WI38 (cell line): Measurements from ENCODE around the gene RASL10A.

ENCODE experiments used
- H3K4me3 ChIP-seq: 2 replicates; pipeline ENCODE4 v1.5.1; 2011; ENCODE audit warnings: low read depth, mild to moderate bottlenecking, control low read depth, low read length
- TF ChIP-seq, protein P1 (sequence below): IDR thresholded peaks from 2 replicates; pipeline ENCODE4 v1.5.1; 2012; ENCODE audit warnings: low read depth, mild to moderate bottlenecking, control low read depth, low read length

The RASL10A gene

DNA sequence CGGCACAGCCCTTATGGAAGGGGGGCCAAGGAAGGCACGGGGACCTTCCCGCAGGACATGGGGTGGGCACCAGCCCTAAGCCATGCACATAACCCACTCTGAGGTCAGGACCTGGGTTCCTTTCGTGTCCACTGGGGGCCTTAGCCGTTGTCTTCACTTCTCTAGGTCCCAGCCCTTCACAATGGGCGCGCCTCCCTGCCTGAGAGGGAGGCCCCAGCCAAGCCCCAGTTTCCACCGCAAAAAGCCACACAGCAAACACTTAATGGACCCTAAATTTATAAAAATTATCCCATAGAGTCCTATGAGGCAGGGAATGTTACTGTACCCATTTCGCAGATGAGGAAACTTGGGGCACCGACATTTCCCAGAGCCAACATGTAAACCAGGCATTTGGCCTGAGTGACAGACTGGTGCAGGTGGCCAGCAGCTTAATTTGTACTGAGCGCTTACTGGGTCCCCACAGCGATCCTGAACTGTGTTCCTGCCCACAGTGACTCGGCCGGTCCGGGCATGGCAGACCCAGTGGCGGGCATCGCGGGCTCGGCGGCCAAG is 7.8 kb downstream of the RASL10A start:
- H3K4me3 ChIP-seq: peak overlapping the region; percentile 68
- TF ChIP-seq, protein P1, sequence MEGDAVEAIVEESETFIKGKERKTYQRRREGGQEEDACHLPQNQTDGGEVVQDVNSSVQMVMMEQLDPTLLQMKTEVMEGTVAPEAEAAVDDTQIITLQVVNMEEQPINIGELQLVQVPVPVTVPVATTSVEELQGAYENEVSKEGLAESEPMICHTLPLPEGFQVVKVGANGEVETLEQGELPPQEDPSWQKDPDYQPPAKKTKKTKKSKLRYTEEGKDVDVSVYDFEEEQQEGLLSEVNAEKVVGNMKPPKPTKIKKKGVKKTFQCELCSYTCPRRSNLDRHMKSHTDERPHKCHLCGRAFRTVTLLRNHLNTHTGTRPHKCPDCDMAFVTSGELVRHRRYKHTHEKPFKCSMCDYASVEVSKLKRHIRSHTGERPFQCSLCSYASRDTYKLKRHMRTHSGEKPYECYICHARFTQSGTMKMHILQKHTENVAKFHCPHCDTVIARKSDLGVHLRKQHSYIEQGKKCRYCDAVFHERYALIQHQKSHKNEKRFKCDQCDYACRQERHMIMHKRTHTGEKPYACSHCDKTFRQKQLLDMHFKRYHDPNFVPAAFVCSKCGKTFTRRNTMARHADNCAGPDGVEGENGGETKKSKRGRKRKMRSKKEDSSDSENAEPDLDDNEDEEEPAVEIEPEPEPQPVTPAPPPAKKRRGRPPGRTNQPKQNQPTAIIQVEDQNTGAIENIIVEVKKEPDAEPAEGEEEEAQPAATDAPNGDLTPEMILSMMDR: no peak

DNA sequence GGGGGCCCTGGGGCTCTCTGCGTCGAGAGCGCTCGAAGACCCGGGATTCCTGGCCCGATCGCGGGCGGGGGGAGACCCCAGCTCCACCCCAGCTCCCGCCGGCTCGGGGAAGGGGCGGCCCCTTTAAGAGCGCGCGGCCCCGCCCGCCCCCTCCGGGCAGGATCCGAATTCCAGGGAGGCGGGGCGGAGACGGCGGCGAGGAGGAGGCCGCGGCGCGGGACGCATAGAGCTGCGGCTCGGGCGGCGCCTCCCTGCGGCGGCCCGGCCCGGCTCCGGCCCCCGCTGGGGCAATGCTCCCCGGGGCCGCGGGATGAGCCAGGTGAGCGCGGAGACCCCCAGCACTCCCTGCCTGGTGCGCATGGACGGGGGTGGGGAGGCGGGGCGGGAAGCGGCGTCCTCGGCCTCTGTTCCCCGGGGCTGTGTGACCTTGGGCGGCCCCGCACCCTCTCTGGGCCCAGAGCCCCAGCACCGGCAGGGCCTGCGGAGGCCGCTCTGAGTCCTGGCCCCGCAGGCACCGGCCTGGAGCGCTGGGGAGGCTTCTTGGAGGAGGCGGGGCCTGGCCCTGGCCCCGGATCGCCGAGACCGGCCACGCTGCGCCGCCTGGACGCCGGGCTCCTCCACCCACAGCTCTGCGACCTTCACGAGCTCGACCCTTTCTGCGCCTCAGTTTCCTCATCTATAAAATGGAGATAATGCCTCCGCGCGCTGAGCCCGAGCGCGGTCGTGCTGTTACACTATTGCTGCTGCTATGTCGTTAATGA is 8.5 kb downstream of the RASL10A start:
- H3K4me3 ChIP-seq: peak overlapping the region; percentile 68
- TF ChIP-seq, protein P1: no peak

- TF ChIP-seq, protein P1: peak; percentile 49; the same call in 1 of the 2 replicates
- H3K4me3 ChIP-seq: peak within 1 kb of the TSS; percentile 68
Observed at GRCh38 chr22:29306175-29306834, 9.2 kb downstream of the RASL10A start, which contains the start of gene GAS2L1. Gene GAS2L1 (plus strand): TSS chr22:29306650. CDS start chr22:29308106, 1,456 bp downstream.

- no peak overlapping the region for H3K4me3 ChIP-seq
- TF ChIP-seq, protein P1: no peak
Observed at GRCh38 chr22:29305836-29306174, 9.7 kb downstream of the RASL10A start.

DNA sequence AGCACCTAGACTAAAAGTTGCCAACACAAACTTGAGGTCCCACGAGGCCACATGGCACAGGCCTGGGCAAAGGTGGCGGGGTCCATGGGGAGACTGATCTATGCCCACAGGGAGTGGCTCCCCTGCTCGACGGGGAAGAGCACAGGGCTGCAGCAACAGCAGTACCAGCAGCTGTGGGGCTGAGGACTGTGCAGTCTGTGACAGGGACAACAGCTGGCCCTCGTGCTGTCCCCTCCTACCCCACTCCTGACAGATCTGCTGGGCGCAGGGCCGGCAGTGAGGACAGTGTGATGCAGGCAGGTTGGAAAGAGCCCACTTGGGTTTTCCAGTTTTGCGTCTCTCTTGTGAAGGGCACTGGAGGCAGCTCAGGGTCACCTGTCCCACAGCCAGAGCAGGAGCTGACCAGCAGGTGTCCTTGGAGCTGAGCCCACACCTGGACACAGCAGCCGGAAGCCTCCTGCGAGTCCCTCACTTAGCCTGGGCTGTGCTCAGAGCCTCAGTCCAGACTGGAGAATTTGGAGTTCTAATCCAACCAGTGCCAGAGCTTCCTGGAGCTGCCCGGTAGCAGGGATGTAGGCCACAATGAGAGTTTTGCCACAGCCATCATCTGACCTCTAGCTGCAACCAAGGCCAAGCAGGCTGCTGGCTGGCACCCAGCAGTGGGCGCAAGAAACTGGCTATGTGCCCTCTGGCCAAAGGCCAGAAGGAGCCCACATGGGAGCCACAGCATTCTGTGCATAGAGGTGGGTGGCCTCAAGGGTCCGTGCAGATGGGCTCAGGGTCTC is 12.6 kb downstream of the RASL10A start:
- TF ChIP-seq, protein P1: no peak
- no peak overlapping the region for H3K4me3 ChIP-seq

- TF ChIP-seq, protein P1: no peak
- no peak overlapping the region for H3K4me3 ChIP-seq
Observed at GRCh38 chr22:29302402-29302680, 13.2 kb downstream of the RASL10A start.
